Kidney (tissue), 14 donors: ENCODE results near the gene LONP1. TPM values are rescaled to one million over a fixed set of nuclear protein-coding genes. Genes with fewer than 3 reads are reported as not detected.
"Not testable (repeated sequence)": the region's sequence is repeated elsewhere in the genome, so short reads cannot be mapped to it uniquely, and the experiment has no call there.

ENCODE experiments used
- DNase-seq, 5 donors: peaks; one replicate each; pipeline ENCODE4 v3.0.0-alpha.2; 2013 to 2020
- FAIRE-seq: peaks from 2 replicates; lab custom pipeline; 2012; peaks lifted over from hg19 to GRCh38; lab: Jason Lieb, UNC
- H3K27ac ChIP-seq, 2 donors: one replicate each; pipeline ENCODE4 v1.7.0; 2013; ENCODE audit warnings: low read depth in 2 of 2, low read length in 2 of 2, inconsistent platforms in 1 of 2
- H3K27me3 ChIP-seq: one replicate; pipeline ENCODE4 v1.7.1; 2013; ENCODE audit warnings: low read length, inconsistent platforms; ENCODE audit not compliant: control insufficient read depth, insufficient read depth
- H3K36me3 ChIP-seq, 3 donors: one replicate each; pipeline versions ENCODE4 v1.7.0 to v1.7.1; 2013; ENCODE audit warnings: low read length in 3 of 3, control low read depth in 1 of 3, inconsistent platforms in 1 of 3; ENCODE audit not compliant: insufficient read depth in 3 of 3, control insufficient read depth in 2 of 3
- H3K4me1 ChIP-seq, 3 donors: one replicate each; pipeline versions ENCODE4 v1.7.0 to v1.7.1; 2013; ENCODE audit warnings: low read length in 3 of 3, inconsistent platforms in 1 of 3, low read depth in 1 of 3; ENCODE audit not compliant: control insufficient read depth in 2 of 3, insufficient read depth in 2 of 3
- H3K4me3 ChIP-seq, 3 donors: one replicate each; pipeline versions ENCODE4 v1.7.0 to v1.8.1; 2013; ENCODE audit warnings: low read length in 3 of 3, control low read depth in 1 of 3, inconsistent platforms in 1 of 3
- H3K9ac ChIP-seq, 3 donors: one replicate each; pipeline versions ENCODE4 v1.7.0 to v1.7.1; 2013; ENCODE audit warnings: low read length in 3 of 3, control low read depth in 1 of 3, inconsistent platforms in 1 of 3
- H3K9me3 ChIP-seq, 3 donors: one replicate each; pipeline versions ENCODE4 v1.7.0 to v1.7.1; 2013; ENCODE audit warnings: low read length in 3 of 3, control low read depth in 1 of 3, inconsistent platforms in 1 of 3; ENCODE audit not compliant: control insufficient read depth in 2 of 3, insufficient read depth in 1 of 3
- intact Hi-C: fragments of 100-400 bp; cut with DNase I; formaldehyde crosslinking; loops from one replicate; pipeline ENCODE4 v1.11.1; 2022
- polyA plus RNA-seq: library from polyadenylated mRNA; stranded (reverse); fragments of 350-450 nt; fragmentation: Illumina TruSeq; extraction: RNeasy Lipid Tissue Mini Kit (QIAGEN cat#74804); gene quantifications from one replicate; pipeline ENCODE4 v1.2.3, GENCODE V29; 2014; ENCODE audit warnings: low read depth, low replicate concordance; ENCODE audit not compliant: insufficient read depth
- total RNA-seq: library from RNA; stranded (reverse); fragmentation: NEBNext Ultra II Directional; extraction: Animal tissue kit (Norgen Biotek cat#: 25700); gene quantifications from one replicate; pipeline ENCODE4 v1.2.1, GENCODE V29; 2021
- TF ChIP-seq, protein P1 (sequence below): IDR thresholded peaks from 3 replicates; pipeline ENCODE4 v1.5.1; 2012; ENCODE audit warnings: mild to moderate bottlenecking, moderate library complexity, borderline replicate concordance; ENCODE audit not compliant: insufficient read depth; ENCODE audit errors: extremely low read depth
- donor health status: control.
- donor health status: control.
- donor health status: control.
- donor health status: control.
- donor health status: control.
- donor health status: DM: yes; HTN: yes; CAD: no.
- donor health status: Normal renal cell carcinoma (clear cell type).

The LONP1 gene
- total and polyA plus RNA-seq, 2 donors from 2014 or later = 67.1 to 71.5 TPM

DNA sequence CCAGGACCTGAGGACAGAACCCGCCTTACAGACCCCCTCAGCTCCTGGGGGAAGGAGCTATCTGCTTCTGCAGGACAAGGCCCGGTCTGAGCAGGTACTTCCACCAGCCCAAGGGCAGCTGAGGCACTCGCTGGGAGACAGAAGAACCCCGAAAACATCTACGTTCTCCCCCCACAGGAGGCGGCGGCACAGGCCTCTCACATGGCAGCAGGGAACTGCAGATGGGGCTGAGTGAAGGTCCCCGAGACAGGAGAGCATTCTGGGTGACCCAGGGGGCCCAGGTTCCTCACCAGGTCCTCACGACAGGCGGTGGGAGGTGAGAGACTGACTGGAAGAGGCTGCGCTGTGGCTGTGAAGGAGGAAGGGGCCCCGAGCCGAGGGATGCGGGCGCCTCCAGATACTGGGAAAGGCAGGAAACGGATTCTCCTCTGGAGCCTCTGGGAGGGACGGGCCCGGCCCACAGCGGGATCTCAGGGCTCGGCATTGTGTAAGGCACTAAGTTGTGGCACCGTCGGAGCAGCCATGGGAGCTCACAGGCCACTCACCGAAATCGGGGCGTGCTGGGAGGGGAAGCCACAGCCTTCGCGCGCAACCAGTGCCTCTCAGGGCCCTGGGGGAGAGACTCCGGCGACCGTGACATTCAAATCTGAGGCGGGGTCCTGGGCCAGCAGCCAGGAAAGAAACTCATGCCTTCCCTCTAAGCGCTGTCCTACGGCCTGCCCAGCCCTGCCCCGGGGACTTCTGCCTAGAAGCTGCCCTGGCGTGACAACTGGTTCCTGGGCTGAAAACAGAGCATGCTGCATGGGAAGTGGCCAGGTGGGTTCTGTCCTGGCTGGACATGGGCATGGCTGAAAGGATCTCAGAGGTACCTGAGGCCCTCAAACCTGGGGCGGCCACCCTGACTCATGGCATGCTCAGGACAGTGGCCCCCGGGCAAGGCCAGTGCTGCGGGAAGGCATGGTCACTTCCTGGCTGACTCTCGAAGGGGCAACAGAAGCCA is 15.8 kb downstream of the LONP1 start:
- Histone ChIP-seq H3K9ac (no peak overlapping the region), H3K27ac (no peak overlapping the region), H3K4me1 (no peaks in the 10 kb centered on the region), H3K36me3 (peaks cover 0 to 16% (median 13%) of the 10 kb centered on the region in 3 donors), H3K9me3 (no peaks in the 10 kb centered on the region), H3K4me3 (no peak overlapping the region), H3K27me3 (no peaks in the 10 kb centered on the region)
- intact Hi-C loops = no loop called here
- TF ChIP-seq, protein P1, sequence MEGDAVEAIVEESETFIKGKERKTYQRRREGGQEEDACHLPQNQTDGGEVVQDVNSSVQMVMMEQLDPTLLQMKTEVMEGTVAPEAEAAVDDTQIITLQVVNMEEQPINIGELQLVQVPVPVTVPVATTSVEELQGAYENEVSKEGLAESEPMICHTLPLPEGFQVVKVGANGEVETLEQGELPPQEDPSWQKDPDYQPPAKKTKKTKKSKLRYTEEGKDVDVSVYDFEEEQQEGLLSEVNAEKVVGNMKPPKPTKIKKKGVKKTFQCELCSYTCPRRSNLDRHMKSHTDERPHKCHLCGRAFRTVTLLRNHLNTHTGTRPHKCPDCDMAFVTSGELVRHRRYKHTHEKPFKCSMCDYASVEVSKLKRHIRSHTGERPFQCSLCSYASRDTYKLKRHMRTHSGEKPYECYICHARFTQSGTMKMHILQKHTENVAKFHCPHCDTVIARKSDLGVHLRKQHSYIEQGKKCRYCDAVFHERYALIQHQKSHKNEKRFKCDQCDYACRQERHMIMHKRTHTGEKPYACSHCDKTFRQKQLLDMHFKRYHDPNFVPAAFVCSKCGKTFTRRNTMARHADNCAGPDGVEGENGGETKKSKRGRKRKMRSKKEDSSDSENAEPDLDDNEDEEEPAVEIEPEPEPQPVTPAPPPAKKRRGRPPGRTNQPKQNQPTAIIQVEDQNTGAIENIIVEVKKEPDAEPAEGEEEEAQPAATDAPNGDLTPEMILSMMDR = no peak
- no peak for DNase-seq
- FAIRE-seq = no peak

DNA sequence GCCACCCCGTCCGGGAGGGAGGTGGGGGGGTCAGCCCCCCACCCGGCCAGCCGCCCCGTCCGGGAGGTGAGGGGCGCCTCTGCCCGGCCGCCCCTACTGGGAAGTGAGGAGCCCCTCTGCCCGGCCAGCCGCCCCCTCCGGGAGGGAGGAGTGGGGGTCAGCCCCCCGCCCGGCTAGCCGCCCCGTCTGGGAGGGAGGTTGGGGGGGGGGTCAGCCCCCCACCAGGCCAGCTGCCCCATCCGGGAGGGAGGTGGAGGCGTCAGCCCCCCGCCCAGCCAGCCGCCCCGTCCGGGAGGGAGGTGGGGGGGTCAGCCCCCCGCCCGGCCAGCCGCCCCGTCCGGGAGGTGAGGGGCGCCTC is 17.9 kb downstream of the LONP1 start:
- H3K9me3 ChIP-seq, intact Hi-C loops, H3K27me3 ChIP-seq, DNase-seq, H3K4me3 ChIP-seq, H3K9ac ChIP-seq, FAIRE-seq, H3K27ac ChIP-seq, H3K4me1 ChIP-seq: not testable (repeated sequence)
- H3K36me3 ChIP-seq = peaks cover 0 to 19% (median 14%) of the 10 kb centered on the region in 3 donors

DNA sequence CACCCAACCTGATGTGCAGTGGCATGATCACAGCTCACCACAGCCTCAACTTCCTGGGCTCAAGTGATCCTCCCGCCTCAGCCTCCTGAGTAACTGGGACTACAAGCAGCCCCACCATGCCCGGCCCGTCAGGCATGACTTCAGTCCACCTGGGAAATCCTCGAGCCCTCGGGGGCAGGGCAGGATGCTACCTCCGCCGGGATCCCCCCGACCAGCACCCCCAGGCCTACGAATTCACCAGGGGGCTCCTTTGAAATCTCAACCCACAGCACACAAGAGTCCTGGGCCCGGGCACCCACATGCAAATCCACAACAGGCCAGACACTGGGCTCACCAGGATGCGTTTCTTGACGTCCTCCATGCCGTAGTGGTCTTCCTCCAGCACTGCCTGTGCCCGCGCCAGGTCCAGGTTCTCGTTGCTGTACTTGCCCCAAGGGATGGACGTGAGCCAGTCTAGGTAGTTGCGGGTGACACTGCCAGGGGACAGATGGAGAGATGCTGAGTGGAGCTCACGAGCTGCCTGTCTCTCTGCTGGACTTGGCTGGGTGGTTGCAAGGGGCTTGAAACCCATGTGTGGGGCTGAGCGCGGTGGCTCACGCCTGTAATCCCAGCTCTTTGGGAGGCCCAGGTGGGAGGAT is 19.4 kb downstream of the LONP1 start:
- FAIRE-seq (no peak), DNase-seq (no peak)
- H3K9me3 ChIP-seq = no peaks in the 10 kb centered on the region
- H3K27me3 ChIP-seq = no peaks in the 10 kb centered on the region
- peaks cover 0 to 18% (median 12%) of the 10 kb centered on the region in 3 donors for H3K36me3 ChIP-seq
- intact Hi-C loops = no loop called here
- no peak overlapping the region for H3K9ac ChIP-seq
- TF ChIP-seq, protein P1 = no peak
- H3K27ac ChIP-seq = no peak overlapping the region
- no peak overlapping the region for H3K4me3 ChIP-seq
- H3K4me1 ChIP-seq = no peaks in the 10 kb centered on the region
